Epithelial cell of proximal tubule (primary cell): ENCODE results near the gene IFT80. TPM values are rescaled to one million over a fixed set of nuclear protein-coding genes. Genes with fewer than 3 reads are reported as not detected.

ENCODE experiments used
- DNase-seq: peaks from one replicate; pipeline ENCODE4 v3.0.0-alpha.2; 2011; ENCODE audit warnings: low read depth
- H3K4me3 ChIP-seq: 2 replicates; pipeline ENCODE4 v1.5.1; 2011; ENCODE audit warnings: low read depth, mild to moderate bottlenecking, low read length
- CTCF ChIP-seq: conservative IDR thresholded peaks from 2 replicates; pipeline ENCODE4 v1.5.1; 2012; ENCODE audit warnings: low read depth, mild to moderate bottlenecking, low read length
- total RNA-seq: library from RNA; depleted of rRNA; stranded (reverse); fragments of >200 nt; gene quantifications from 2 replicates; pipeline ENCODE4 v1.2.3, GENCODE V29; 2015

IFT80 gene
- total RNA-seq, 1 donor from 2014 or later, result 25.7 TPM

GRCh38 chr3:160374925-160375324, 24.1 kb downstream of the IFT80 start:
- H3K4me3 ChIP-seq, result no peak overlapping the region
- no peak for DNase-seq
- TF ChIP-seq CTCF, result no peak

DNA sequence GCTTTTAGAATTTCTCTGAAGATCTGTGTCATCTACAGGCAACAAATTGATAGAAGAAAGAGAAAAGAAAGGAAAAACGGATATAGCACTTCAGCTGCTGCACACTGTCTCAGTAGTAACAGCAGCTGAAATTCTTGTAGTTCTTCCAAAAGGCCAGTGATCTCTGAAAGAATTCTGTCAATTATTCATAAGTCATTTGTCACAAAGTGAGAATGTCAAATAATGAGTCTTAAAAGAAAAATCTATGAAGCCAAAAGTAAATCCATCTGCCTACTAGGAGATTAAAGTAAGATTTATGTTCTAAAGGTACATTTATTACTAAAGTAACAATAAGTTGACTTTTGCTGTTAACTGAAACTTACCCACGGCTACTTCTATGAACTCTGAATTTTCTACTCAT, 24.6 kb downstream of the IFT80 start:
- peak; percentile 40 for DNase-seq
- no peak for TF ChIP-seq CTCF
- H3K4me3 ChIP-seq, result peak overlapping the region; percentile 13

GRCh38 chr3:160373655-160374054, 25.4 kb downstream of the IFT80 start:
- no peak overlapping the region for H3K4me3 ChIP-seq
- no peak for DNase-seq
- TF ChIP-seq CTCF, result no peak

- H3K4me3 ChIP-seq, result no peak overlapping the region
- TF ChIP-seq CTCF, result no peak
- no peak for DNase-seq
Observed at GRCh38 chr3:160372780-160373179, 26.2 kb downstream of the IFT80 start.

DNA sequence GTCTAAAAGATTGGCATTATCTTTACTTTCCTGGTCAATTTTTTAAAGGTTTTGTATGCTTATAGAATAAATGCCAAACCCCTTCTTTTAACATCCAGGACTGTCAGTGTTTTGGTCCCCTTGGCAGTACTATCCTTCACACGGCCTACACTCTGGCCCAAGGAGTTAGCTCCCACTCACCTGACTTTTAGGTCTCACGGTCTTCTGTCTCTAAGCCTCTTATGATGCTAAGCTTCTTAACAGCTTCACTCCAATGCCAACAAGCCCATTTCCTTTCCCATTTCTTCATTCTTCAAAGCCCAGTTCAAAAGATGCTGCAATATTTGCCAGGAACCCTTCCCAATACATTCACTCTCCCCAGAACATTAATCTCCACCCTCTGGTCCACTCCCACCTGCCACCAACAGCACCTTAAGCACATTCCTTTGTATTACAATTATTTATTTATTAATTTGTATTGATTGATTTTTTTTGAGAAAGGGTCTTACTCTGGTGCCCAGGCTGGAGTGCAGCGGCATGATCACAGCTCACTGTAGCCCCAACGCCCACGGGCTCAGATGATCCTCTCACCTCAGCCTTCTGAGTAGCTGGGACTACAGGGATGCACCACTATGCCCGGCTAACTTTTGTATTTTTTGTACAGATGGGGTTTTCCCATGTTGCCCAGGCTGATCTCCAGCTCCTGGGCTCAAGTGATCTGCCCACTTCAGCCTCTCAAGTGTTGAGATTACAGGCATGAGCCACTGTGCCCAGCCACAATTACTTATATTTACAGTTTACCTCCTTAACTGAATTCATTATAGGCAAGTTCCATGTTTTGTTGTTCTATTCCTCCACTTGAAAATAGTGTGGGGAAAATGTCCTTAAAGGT, 27.8 kb downstream of the IFT80 start:
- DNase-seq, result no peak
- no peak for TF ChIP-seq CTCF
- H3K4me3 ChIP-seq, result no peak overlapping the region

- no peak for TF ChIP-seq CTCF
- DNase-seq, result no peak
- H3K4me3 ChIP-seq, result no peak overlapping the region
Observed at GRCh38 chr3:160369784-160370183, 29.2 kb downstream of the IFT80 start.

- no peak for DNase-seq
- no peak for TF ChIP-seq CTCF
Observed at GRCh38 chr3:160368804-160369203, 30.2 kb downstream of the IFT80 start.

More at GRCh38 chr3:160368804-160369203, 30.2 kb downstream of the IFT80 start:
- no peak overlapping the region for H3K4me3 ChIP-seq
